Measurements from ENCODE around the gene DOCK9. TPM values are rescaled to one million over a fixed set of nuclear protein-coding genes. Genes with fewer than 3 reads are reported as not detected.

Gene DOCK9, protein sequence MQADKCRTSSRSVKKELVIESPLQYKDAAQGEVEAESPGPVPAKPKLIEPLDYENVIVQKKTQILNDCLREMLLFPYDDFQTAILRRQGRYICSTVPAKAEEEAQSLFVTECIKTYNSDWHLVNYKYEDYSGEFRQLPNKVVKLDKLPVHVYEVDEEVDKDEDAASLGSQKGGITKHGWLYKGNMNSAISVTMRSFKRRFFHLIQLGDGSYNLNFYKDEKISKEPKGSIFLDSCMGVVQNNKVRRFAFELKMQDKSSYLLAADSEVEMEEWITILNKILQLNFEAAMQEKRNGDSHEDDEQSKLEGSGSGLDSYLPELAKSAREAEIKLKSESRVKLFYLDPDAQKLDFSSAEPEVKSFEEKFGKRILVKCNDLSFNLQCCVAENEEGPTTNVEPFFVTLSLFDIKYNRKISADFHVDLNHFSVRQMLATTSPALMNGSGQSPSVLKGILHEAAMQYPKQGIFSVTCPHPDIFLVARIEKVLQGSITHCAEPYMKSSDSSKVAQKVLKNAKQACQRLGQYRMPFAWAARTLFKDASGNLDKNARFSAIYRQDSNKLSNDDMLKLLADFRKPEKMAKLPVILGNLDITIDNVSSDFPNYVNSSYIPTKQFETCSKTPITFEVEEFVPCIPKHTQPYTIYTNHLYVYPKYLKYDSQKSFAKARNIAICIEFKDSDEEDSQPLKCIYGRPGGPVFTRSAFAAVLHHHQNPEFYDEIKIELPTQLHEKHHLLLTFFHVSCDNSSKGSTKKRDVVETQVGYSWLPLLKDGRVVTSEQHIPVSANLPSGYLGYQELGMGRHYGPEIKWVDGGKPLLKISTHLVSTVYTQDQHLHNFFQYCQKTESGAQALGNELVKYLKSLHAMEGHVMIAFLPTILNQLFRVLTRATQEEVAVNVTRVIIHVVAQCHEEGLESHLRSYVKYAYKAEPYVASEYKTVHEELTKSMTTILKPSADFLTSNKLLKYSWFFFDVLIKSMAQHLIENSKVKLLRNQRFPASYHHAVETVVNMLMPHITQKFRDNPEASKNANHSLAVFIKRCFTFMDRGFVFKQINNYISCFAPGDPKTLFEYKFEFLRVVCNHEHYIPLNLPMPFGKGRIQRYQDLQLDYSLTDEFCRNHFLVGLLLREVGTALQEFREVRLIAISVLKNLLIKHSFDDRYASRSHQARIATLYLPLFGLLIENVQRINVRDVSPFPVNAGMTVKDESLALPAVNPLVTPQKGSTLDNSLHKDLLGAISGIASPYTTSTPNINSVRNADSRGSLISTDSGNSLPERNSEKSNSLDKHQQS (N-terminal part only)
- 339 TPM for total RNA-seq (ENCODE audit: unreplicated experiment)
- long read RNA-seq, partial matches to known transcripts, result 2 of 4 reads
- long read RNA-seq, other reads (novel, unspliced or antisense), result 2 of 4 reads

DNA sequence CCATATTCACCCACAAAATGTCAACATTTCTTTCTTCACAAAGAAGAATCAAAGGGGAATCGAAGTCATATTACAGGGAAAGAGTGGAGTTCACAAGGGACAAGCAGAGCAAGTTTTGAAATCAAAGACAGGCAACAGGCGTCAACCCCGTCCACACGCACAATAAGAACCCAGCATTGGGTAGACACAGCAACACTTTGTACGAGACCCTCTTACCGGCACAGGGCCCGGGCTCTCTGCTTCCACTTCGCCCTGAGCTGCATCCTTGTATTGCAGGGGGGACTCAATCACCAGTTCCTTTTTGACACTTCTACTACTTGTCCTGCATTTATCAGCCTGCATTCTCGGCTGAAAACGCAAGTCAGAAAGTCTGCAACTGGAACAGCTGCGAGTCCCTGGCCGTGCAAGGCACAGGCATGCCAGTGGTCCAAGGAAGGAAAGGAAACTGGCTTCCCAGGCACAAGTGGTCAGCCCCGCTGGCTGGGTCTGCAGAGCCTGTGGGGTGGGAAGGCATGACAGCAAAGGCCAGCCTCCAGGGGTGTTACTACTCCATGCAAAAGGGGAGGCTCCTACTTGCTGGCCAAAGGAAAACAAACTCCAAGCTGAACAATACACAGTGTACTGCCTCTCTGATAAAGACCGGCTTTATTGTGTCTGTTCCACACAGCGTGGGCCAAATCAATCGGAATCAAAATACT is at the start of gene DOCK9:
TSS of gene DOCK9 (minus strand) at position 497 of the 698 bp plus-strand sequence. CDS start at position 342, 155 bp downstream.
- Mint-ChIP-seq H3K27ac (ENCODE audit: unreplicated experiment) (peak within 1 kb of the TSS; percentile 75), H3K9me3 (ENCODE audit: unreplicated experiment) (no peaks in the 10 kb centered on the region), H3K4me3 (ENCODE audit: unreplicated experiment) (peak within 1 kb of the TSS; percentile 91), H3K27me3 (ENCODE audit: unreplicated experiment) (no peaks in the 10 kb centered on the region), H3K4me1 (ENCODE audit: unreplicated experiment) (peaks cover 90% of the 10 kb centered on the region), H3K36me3 (ENCODE audit: low read depth, unreplicated experiment) (no peaks in the 10 kb centered on the region)
- DNase-seq (ENCODE audit: low spot score), result peak; percentile 61
- TF ChIP-seq, protein P1, sequence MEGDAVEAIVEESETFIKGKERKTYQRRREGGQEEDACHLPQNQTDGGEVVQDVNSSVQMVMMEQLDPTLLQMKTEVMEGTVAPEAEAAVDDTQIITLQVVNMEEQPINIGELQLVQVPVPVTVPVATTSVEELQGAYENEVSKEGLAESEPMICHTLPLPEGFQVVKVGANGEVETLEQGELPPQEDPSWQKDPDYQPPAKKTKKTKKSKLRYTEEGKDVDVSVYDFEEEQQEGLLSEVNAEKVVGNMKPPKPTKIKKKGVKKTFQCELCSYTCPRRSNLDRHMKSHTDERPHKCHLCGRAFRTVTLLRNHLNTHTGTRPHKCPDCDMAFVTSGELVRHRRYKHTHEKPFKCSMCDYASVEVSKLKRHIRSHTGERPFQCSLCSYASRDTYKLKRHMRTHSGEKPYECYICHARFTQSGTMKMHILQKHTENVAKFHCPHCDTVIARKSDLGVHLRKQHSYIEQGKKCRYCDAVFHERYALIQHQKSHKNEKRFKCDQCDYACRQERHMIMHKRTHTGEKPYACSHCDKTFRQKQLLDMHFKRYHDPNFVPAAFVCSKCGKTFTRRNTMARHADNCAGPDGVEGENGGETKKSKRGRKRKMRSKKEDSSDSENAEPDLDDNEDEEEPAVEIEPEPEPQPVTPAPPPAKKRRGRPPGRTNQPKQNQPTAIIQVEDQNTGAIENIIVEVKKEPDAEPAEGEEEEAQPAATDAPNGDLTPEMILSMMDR (IDR thresholded peaks at IDR 0.05; ENCODE audit: unreplicated experiment), result no peak

DNA sequence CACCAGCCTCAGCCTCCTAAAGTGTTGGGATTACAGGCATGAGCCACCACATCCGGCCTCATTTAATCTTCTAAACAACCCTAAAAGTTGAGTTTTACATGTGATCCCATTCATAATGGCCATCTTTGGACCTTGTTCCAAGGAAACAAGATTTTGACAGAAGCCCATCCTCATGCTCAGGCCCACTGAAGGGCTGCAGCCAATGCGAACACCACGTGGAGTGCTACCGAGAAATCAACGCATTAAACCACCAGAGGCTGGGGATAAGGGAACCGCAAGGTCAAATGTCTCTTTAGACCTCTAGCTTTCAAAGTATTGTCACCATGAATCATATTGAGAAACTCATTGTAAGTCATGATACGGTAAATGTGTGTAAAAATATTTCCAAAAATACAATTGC is 49.4 kb upstream of the DOCK9 start:
- H3K4me1 Mint-ChIP-seq (ENCODE audit: unreplicated experiment), result peaks cover 40% of the 10 kb centered on the region
- H3K36me3 Mint-ChIP-seq (ENCODE audit: low read depth, unreplicated experiment), result peaks cover 15% of the 10 kb centered on the region
- H3K27me3 Mint-ChIP-seq (ENCODE audit: unreplicated experiment), result peaks cover 2% of the 10 kb centered on the region
- H3K9me3 Mint-ChIP-seq (ENCODE audit: unreplicated experiment), result no peaks in the 10 kb centered on the region
- TF ChIP-seq, protein P1 (IDR thresholded peaks at IDR 0.05; ENCODE audit: unreplicated experiment), result no peak
- no peak overlapping the region for H3K4me3 Mint-ChIP-seq (ENCODE audit: unreplicated experiment)
- H3K27ac Mint-ChIP-seq (ENCODE audit: unreplicated experiment), result no peak overlapping the region
- DNase-seq (ENCODE audit: low spot score), result no peak

DNA sequence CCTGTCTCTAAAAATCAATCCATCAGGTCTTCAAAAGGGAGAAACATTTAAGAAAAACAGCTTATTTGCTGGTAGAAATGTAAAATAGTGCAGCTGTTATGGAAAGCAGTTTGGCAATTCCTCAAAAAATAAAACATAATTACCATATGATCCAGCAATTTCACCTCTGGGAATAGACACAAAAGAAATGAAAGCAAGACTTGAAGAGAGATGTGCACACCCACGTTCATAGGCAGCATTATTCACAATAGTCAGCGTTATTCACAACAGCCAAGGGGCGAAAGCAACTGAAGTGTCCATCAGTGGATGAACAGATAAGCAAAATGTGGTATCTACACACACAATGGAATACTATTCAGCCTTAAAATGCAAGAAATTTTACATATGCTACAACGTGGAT is 45.1 kb upstream of the DOCK9 start:
- Mint-ChIP-seq H3K9me3 (ENCODE audit: unreplicated experiment) (no peaks in the 10 kb centered on the region), H3K27me3 (ENCODE audit: unreplicated experiment) (no peaks in the 10 kb centered on the region), H3K4me1 (ENCODE audit: unreplicated experiment) (peaks cover 38% of the 10 kb centered on the region), H3K36me3 (ENCODE audit: low read depth, unreplicated experiment) (peaks cover 5% of the 10 kb centered on the region), H3K4me3 (ENCODE audit: unreplicated experiment) (no peak overlapping the region), H3K27ac (ENCODE audit: unreplicated experiment) (no peak overlapping the region)
- TF ChIP-seq, protein P1 (IDR thresholded peaks at IDR 0.05; ENCODE audit: unreplicated experiment), result no peak
- no peak for DNase-seq (ENCODE audit: low spot score)

DNA sequence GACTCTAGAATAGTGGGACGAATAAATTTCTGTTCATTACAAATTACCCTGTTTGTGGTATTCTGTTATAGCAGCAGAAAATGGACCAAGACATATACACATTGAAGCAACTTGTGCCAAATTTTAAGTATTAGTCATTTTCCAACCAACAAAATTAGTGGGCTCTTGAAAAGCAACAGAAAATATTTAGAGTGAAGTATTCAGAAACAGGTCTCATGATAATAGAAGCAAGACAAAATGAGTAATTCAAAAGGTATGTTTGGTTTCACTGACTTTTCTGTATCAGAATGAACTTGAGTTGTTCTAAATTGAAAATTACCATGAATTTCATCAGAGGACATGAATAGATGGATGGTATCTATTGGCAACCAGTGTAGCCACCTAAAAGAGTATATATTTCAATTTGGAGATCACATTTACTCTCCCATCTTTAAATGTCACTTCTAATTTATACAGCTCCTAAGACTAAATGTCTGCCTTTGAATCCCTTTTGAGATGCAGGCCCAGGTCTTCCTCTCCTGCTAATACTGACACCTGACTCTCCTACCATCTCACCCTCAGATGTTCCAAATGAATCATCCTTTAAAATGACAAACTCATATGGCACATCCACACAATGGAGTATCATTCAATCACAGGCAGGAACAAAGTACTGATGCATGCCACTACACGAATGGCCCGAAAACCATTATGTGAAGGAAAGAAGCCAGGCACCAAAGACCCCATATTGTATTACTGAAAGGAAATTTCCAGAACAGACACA is 40.7 kb upstream of the DOCK9 start:
- no peak for DNase-seq (ENCODE audit: low spot score)
- Mint-ChIP-seq H3K27me3 (ENCODE audit: unreplicated experiment) (peaks cover 3% of the 10 kb centered on the region), H3K4me1 (ENCODE audit: unreplicated experiment) (peaks cover 49% of the 10 kb centered on the region), H3K4me3 (ENCODE audit: unreplicated experiment) (no peak overlapping the region), H3K36me3 (ENCODE audit: low read depth, unreplicated experiment) (peaks cover 1% of the 10 kb centered on the region), H3K27ac (ENCODE audit: unreplicated experiment) (no peak overlapping the region), H3K9me3 (ENCODE audit: unreplicated experiment) (no peaks in the 10 kb centered on the region)
- TF ChIP-seq, protein P1 (IDR thresholded peaks at IDR 0.05; ENCODE audit: unreplicated experiment), result no peak

Measured in endothelial cell (in vitro differentiated cells).